Retinal pigment epithelial cell (primary cell): ENCODE measurements around the gene SPECC1L.

ENCODE experiments used
- DNase-seq: peaks from one replicate; pipeline ENCODE4 v3.0.0-alpha.2; 2010; ENCODE audit warnings: low read depth
- H3K4me3 ChIP-seq: 2 replicates; pipeline ENCODE4 v1.5.1; 2011; ENCODE audit warnings: mild to moderate bottlenecking, low read length, control low read depth, moderate library complexity
- CTCF ChIP-seq: conservative IDR thresholded peaks from 2 replicates; pipeline ENCODE4 v1.5.1; 2011; ENCODE audit warnings: low read depth, low read length, control low read depth, inconsistent platforms

Gene SPECC1L

GRCh38 chr22:24390156-24390555 is 119.5 kb downstream of the SPECC1L start:
- H3K4me3 ChIP-seq, result no peak overlapping the region
- DNase-seq, result no peak
- TF ChIP-seq CTCF, result no peak

- no peak for TF ChIP-seq CTCF
- DNase-seq, result no peak
- H3K4me3 ChIP-seq, result no peak overlapping the region
Measured at GRCh38 chr22:24390576-24390975, 119.9 kb downstream of the SPECC1L start.

- no peak for DNase-seq
- H3K4me3 ChIP-seq, result no peak overlapping the region
- TF ChIP-seq CTCF, result no peak
Measured at GRCh38 chr22:24391836-24392217, 121.2 kb downstream of the SPECC1L start.

- TF ChIP-seq CTCF, result no peak
- no peak for DNase-seq
- no peak overlapping the region for H3K4me3 ChIP-seq
Measured at GRCh38 chr22:24392218-24392931, 121.7 kb downstream of the SPECC1L start.

GRCh38 chr22:24393012-24393559 is 122.5 kb downstream of the SPECC1L start:
- DNase-seq, result no peak
- H3K4me3 ChIP-seq, result no peak overlapping the region
- TF ChIP-seq CTCF, result no peak

- DNase-seq, result no peak
- no peak overlapping the region for H3K4me3 ChIP-seq
- no peak for TF ChIP-seq CTCF
Measured at GRCh38 chr22:24393848-24394247, 123.2 kb downstream of the SPECC1L start.

GRCh38 chr22:24394254-24394653 is 123.6 kb downstream of the SPECC1L start:
- no peak overlapping the region for H3K4me3 ChIP-seq
- no peak for TF ChIP-seq CTCF
- no peak for DNase-seq
